HL-60/S4 treated with retinoic acid at 250 ng/mL for 4 days and 3 days (cell line): ENCODE results near the gene UGT1A3.

Experiments
- in situ Hi-C: fragments of 300-500 bp; cut with MboI; formaldehyde crosslinking; loops from 2 replicates; pipeline ENCODE4 v1.7.0; 2022; ENCODE audit warnings: low sequenced_read_pairs

The UGT1A3 gene

DNA sequence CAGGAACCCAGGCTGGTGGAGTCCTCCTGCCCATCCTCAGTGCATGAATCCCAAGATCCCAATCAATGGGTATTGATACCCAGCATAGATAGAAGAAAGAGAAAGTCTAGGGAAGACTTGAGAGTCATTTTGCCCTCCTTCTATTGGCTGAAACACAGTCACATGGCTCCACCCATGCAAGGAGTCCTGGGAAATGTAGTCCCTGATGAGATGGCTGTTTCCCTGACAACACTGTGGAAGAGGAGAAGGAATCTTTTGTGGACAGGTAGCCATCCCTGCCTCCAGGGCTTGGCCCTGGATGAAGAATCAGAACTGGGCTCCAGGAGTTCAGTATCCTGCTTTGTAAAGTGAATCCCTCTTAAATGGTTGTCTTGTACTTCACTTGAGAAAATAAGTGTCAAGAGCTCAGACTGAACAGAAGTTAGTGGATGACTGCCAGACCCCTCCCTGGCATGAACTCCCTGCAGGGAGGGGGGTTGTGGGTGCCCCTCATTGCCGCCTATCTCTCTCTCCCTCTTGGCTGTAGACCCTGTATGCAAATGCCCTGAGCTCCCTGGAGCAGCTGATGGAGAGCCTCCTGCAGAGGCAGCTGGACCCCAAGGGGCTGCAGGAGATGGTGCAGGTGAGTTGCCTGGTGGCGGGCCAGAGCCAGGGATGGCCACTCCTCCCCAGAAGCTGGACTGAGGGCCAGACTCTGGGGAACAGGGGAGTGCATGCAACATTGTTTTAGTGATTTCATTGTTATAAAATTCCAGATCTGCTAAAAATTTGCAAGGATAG, 85.4 kb downstream of the UGT1A3 start:
- in situ Hi-C loops: no loop called here

DNA sequence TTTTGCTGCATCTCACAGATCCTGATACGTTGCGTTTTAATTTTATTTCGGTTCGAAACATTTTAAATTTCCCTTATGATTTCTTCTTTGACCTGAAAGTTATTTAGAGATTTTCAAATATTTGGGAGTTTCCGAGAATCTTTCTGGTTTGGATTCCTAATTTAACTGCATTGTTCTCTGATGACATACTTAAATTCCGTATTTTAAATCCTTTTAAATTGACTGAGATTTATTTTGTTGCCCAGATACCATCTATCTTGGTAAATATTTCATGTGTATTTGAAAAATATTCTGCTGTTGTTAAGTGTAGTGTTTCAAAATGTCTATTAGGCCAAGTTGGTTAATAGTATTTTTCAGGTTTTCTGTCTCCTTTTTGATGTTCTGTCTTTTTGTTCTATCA, 87.0 kb downstream of the UGT1A3 start:
- in situ Hi-C loops: no loop called here

DNA sequence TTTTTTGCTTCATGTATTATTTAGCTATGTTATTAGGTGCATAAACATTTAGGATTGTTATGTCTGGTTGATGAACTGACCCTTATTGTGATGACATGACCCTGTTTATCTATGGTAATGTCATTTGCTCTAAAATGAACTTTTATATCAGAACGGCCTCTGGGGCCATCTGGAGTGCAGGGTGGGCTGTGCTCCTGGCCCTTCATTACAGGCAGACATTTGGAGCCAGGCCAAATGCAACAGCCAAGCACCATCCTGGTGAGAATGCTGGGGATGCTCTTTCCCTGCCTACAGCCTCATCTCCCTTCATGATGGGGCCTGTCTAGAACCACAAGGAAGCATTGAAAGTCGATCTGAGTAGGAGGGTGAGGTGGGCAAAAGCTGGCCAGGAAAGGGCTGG, 87.5 kb downstream of the UGT1A3 start:
- in situ Hi-C loops: no loop called here

DNA sequence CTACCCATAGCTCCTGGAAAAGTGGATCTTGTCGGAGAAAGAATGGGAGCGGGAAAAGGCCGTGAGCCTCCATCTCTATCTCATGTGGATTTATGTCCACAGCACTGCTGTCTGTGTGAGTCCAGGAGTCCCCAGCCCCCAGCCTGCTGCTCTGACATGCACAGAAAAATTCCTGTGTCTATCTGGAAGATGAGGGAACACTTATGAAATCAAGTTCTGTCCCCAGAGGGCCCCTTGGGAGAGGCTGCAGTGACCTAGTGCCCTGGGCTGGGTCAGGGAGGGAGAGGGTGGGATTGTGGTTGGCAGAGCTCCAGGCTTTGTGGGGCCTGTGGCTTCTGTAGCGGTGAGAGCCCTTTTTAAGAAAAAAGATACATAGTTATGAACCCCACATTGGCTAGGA, 87.9 kb downstream of the UGT1A3 start:
- in situ Hi-C loops: no loop called here

DNA sequence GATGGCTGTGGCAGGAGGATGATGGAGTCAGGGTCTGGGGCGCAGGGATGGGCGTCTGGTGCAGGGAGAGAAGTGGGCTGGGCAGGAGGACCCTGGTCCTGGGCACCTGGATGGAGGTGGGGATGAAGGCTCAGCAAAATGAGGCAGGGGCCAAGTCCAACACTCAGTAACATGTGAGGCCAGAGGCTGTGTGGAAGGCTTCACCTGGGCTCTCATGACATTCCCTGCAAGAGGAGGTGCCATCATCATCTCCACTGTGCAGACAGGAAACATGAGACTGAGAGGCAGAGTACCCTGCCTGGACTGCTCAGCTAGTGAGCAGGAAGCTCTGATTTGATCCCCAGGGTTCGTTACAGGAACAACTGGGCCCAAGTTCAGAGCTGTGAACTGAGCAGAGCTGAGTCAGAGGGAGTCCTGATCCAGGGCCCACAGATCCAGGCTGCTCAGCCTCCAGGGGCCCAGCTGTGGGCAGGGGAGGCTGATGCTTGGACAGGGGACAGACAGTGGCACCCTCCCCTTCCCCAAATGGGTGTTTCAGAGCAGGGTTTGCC, 88.6 kb downstream of the UGT1A3 start:
- in situ Hi-C loops: no loop called here

DNA sequence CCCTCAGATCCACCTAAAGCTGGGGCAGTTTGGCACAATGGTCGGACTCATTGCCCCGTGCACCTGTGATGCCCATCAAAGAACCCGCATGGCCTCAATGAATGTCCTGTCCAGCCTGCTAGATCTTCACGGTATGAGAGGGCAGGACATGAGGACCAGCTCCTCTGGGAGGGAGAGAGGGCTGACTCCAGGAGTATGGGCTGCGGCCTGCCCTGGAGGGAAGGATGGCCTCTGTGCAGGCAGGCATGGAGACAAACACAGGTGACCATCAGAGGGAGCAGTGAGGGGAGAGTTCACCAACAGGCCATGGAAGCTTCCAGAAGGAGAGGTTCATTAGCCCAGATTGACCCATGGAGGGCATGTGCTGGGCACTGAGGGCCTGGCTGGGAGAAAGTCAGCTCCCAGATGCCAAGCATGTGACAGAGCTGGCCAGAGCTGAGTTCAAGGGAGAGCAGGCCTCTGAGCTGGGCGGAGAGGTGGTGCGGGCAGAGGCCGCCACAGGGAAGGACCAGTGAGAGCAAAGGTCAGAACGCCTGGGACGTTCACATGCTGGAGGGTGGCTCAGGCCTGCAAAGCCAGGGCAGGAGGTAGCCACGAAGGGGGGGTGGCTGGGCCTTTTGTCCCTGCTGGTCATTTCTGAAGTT, 89.3 kb downstream of the UGT1A3 start:
- in situ Hi-C loops: no loop called here

DNA sequence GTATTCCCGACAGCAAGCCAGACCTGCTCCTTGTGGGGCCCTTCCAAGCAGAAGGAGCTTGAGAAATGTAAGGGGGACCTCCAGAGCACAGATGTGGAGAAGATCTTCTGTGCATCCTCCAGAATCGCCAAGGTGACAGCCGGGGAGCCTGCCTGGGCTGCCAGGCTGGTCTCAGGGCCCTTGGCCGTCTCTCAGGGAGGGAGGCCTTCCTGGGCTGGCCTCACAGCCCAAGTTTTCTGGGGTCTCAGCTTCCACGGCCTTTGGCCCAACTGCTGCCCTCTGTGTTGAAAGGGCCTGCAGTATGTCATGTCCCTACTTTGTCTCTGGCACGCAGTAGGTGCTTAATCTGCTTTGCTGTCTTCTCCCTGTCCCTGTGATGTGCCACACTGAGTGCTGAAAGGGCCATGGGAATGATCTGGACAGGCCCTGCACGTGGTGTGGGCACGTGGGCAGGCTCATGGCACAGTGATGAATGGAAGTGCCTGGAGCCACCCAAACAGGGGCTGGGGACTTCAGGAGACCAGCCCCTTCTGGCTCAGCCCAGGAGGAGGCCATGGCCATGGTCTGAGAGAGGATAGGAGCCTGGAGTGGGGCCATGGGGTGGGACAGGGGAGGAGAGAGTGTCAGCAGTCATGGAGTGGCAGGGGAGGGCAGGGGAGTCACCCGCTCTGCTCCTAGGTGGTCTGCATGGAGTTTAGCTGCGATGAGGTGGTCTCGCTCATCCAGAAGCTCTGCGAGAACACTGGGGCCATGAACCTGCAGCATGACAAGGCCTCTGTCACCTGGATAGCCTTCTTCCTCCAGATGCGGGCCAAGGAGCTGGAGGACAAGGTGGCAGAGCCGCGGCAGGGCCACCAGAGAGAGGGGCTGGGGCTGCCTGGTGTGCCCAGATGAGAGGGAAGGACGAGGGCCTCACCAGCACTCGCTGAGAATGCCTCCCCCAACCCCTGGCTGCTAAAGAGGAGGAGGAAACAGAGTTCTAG, 90.1 kb downstream of the UGT1A3 start:
- in situ Hi-C loops: no loop called here

DNA sequence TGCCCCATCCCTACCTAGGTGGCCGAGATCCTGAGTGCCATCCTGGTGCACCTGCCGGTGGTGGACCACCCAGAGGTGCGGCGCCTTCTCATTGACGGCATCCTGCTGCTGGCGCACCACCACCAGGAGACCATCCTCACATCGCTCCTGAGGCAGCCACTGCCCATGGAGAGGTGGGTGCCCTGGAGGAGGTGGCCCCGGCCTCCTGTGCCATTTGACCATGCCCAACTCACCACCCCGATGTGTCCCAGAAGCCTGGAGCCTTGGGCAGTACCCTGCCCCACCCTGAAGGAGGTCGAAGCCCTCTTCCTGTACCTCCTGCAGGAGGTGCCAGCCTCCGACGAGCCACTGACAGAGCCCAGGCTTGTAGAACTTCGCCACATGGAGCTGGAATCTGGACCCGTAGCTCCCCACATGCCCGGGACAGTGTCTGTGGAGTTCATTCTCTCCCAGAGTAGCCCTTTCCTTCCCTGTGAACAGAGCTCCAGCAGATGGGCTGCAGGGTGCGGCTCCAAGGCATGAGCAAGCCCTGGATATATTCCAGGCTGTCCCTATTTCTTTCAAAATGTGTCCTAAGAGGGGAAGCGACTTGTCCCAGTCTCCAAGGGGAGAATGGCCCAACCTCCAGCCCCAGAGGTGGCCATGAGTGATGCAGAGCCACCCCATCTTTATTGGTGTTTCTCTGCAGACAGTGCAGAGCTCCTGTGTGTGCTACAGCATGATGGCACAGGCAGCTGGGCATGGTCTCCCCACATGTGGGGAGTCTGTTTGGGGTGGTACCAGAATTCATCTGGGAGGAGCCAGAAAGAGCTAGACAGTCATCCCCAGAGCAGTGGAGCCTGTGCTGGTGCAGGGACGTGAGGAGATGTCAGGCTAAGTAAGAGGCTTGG, 91.3 kb downstream of the UGT1A3 start:
- in situ Hi-C loops: no loop called here

DNA sequence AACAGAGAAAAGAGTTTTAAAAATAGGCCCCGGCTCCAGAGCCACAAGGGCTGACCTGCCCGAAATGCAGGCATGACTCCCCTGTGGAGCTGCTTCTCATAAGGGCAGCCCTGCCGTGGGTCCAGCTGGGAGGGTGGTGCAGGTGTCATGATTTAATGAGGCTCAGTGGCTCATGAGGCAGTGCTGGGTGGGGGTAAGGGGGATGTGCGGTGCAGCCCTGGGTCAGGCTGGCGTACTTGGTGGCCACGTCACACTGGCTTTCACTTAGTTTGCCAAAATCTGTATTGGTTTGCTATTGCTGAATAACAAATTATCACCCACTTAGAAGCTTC, 91.9 kb downstream of the UGT1A3 start:
- in situ Hi-C loops: no loop called here

DNA sequence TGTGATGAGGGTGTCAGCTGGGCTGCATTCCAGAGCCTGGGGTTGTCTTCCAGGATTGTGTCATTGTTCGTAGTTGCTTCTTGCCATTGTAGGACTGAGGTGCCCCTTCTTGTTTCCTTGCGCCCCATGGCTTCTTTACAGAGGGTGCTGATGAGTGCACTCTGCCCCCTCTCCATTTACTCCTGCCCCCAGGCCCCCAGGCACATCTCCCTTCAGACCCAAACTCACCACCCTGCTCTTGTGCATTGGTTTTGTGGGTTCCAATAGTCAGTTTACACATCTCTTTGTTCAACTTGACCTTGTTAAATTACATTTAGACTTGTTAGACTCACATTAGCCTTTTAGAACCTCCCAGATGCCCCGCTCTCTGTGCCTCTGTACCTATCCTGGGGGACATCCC, 92.4 kb downstream of the UGT1A3 start:
- in situ Hi-C loops: no loop called here

DNA sequence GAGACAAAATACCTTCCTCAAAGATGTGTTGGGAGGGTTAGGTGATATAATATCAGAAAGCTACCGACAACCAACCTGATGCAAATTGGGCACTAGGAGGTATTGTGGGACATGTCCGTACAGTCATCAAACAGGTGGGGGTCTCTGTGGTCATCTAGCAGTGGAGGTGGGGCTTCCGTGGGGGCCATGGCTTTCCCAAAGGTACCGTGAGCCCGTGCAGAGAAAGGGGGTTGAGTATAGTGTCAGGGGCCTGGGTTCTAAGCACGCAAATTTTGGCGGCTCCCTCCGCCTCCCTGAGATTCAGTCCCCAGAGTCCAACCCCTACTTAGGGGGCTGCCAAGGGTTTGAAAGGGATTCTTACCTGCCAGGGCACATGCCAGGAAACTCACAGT, 92.9 kb downstream of the UGT1A3 start:
- in situ Hi-C loops: no loop called here

DNA sequence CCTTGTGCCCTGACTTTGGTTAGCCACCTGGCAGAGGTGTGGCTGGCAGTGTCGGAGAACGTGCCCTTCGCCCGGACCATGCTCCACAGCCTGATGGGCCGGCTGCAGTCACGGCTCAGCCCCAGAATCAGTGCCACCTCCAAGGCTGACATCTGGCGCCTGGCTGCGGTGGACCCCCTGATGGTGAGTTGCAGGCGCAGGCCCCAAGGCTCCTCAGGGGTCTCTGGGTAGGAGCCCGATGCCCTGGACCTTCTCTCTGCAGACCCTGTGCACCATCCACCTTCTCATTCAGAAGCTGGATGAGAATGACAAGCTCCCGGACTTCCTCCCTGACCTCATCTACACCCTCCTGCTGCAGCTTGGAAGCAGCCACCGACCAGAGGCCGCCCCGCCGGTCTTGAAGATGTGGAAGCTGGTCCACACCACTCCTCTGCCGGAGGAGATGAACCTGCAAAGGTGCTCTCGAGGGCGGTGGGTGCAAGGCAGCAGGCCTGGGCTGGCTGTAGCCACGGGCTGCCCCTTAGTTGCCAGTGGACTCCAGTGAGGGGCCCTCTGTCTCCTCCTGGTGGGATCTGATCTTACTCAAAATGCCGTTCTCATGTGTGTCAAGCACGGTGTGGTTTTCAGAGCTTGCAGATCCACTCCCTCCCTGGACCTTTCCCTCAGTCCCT, 93.4 kb downstream of the UGT1A3 start:
- in situ Hi-C loops: no loop called here
